Measurements from ENCODE around the gene PHF12.

Gene PHF12

GRCh38 chr17:28864991-28865849 is 86.1 kb downstream of the PHF12 start:
- no peak overlapping the region for H3K27ac ChIP-seq (ENCODE audit: low read depth, low read length)
- H3K27me3 ChIP-seq (ENCODE audit: control insufficient read depth, insufficient read depth, low read length), result no peaks in the 10 kb centered on the region
- H3K36me3 ChIP-seq (ENCODE audit: control insufficient read depth, insufficient read depth, low read length), result peaks cover 8% of the 10 kb centered on the region
- H3K9me3 ChIP-seq (ENCODE audit: control insufficient read depth, insufficient read depth, low read length), result no peaks in the 10 kb centered on the region
- no peaks in the 10 kb centered on the region for H3K4me1 ChIP-seq (ENCODE audit: control insufficient read depth, insufficient read depth, low read length)
- H3K9ac ChIP-seq (ENCODE audit: low read depth, low read length), result no peak overlapping the region
- no peak overlapping the region for H3K4me3 ChIP-seq (ENCODE audit: low read depth, low read length)

DNA sequence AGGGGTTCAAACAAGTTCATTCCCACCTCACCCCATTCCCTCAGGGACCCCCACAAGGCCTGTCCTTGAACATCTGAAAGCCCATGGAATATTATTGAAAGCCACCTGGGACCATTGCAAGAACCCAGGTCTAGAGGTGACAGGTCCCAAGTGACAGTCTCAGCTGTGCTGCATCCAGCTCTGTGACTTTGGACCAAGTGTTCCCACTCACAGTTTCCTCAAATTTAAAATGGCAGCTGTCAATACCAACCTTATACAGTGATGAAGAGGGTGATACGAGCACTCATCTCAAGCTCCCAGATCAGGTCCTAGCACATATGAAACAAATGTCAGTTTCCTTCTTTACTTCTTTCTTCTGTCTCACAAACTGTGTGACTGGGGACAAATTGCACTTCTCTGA is 87.4 kb downstream of the PHF12 start:
- Histone ChIP-seq H3K36me3 (ENCODE audit: control insufficient read depth, insufficient read depth, low read length) (peaks cover 16% of the 10 kb centered on the region), H3K9ac (ENCODE audit: low read depth, low read length) (no peak overlapping the region), H3K27me3 (ENCODE audit: control insufficient read depth, insufficient read depth, low read length) (no peaks in the 10 kb centered on the region), H3K27ac (ENCODE audit: low read depth, low read length) (no peak overlapping the region), H3K4me3 (ENCODE audit: low read depth, low read length) (no peak overlapping the region), H3K9me3 (ENCODE audit: control insufficient read depth, insufficient read depth, low read length) (no peaks in the 10 kb centered on the region), H3K4me1 (ENCODE audit: control insufficient read depth, insufficient read depth, low read length) (no peaks in the 10 kb centered on the region)

GRCh38 chr17:28862561-28862960 is 88.8 kb downstream of the PHF12 start:
- no peaks in the 10 kb centered on the region for H3K27me3 ChIP-seq (ENCODE audit: control insufficient read depth, insufficient read depth, low read length)
- H3K36me3 ChIP-seq (ENCODE audit: control insufficient read depth, insufficient read depth, low read length), result peaks cover 29% of the 10 kb centered on the region
- no peaks in the 10 kb centered on the region for H3K4me1 ChIP-seq (ENCODE audit: control insufficient read depth, insufficient read depth, low read length)
- H3K27ac ChIP-seq (ENCODE audit: low read depth, low read length), result no peak overlapping the region
- no peak overlapping the region for H3K4me3 ChIP-seq (ENCODE audit: low read depth, low read length)
- no peaks in the 10 kb centered on the region for H3K9me3 ChIP-seq (ENCODE audit: control insufficient read depth, insufficient read depth, low read length)
- no peak overlapping the region for H3K9ac ChIP-seq (ENCODE audit: low read depth, low read length)

DNA sequence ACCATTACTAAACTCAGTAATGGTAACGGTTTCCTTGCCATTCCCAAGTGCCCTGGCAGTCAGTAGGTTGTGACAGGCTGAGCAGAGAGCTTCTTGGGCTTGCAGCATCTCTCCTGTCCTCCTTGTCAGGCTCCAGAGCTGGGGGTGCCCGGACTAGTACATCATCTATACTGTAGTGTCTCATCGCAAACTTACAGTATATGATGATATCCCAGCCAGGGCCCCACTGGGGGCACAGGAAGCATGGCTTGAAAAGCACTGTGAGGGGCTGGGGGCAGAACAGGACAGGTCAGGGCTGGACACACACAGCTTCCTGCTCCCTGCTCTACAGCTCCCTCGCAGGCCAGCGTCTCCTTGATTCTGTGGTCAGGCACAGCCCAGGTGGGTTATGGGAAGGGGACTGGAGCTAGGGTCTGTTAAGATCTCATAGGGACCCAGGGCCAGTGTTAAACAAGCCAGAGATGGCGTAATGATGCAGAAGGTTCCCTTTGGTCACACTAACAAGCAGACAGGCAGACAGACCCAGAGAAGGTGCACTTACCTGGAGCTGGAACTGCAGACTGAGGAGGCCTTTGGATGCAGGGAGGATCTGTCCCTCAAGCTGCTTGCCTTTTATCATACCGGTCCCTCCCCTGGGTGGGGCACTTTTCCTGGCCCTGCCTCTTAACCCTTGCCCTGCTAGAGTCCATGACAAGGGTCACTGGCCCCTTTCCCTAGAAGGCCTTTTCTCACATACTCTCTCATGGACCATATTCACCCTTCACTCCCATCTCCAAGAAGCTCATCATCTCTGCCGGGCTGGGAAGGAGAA is 89.7 kb downstream of the PHF12 start:
- H3K27ac ChIP-seq (ENCODE audit: low read depth, low read length), result no peak overlapping the region
- H3K36me3 ChIP-seq (ENCODE audit: control insufficient read depth, insufficient read depth, low read length), result peaks cover 32% of the 10 kb centered on the region
- H3K9ac ChIP-seq (ENCODE audit: low read depth, low read length), result no peak overlapping the region
- H3K4me1 ChIP-seq (ENCODE audit: control insufficient read depth, insufficient read depth, low read length), result no peaks in the 10 kb centered on the region
- H3K4me3 ChIP-seq (ENCODE audit: low read depth, low read length), result no peak overlapping the region
- no peaks in the 10 kb centered on the region for H3K9me3 ChIP-seq (ENCODE audit: control insufficient read depth, insufficient read depth, low read length)
- H3K27me3 ChIP-seq (ENCODE audit: control insufficient read depth, insufficient read depth, low read length), result no peaks in the 10 kb centered on the region

DNA sequence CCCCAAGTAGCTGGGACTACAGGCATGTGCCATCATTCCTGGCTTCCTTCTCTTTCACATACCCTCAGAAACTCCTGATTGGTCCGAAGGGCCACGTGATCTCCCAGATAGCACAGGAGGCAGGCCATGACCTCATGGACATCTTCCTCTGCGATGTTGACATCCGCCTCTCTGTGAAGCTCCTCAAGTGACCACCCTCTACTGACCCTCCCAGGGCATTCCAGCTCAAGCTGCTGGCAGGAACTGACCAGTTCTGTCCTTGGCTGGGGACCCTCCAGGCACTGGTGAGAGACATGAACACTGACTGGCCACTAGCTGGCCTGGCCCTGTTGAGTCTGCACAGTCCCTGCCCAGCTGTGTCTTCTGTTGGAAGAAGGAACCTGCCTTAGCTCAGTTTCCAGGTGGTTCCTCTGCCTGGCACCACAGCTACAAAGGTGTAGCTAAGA is 90.9 kb downstream of the PHF12 start:
- H3K9ac ChIP-seq (ENCODE audit: low read depth, low read length), result no peak overlapping the region
- no peaks in the 10 kb centered on the region for H3K27me3 ChIP-seq (ENCODE audit: control insufficient read depth, insufficient read depth, low read length)
- peaks cover 38% of the 10 kb centered on the region for H3K36me3 ChIP-seq (ENCODE audit: control insufficient read depth, insufficient read depth, low read length)
- H3K4me3 ChIP-seq (ENCODE audit: low read depth, low read length), result no peak overlapping the region
- H3K27ac ChIP-seq (ENCODE audit: low read depth, low read length), result no peak overlapping the region
- H3K4me1 ChIP-seq (ENCODE audit: control insufficient read depth, insufficient read depth, low read length), result no peaks in the 10 kb centered on the region
- H3K9me3 ChIP-seq (ENCODE audit: control insufficient read depth, insufficient read depth, low read length), result no peaks in the 10 kb centered on the region

DNA sequence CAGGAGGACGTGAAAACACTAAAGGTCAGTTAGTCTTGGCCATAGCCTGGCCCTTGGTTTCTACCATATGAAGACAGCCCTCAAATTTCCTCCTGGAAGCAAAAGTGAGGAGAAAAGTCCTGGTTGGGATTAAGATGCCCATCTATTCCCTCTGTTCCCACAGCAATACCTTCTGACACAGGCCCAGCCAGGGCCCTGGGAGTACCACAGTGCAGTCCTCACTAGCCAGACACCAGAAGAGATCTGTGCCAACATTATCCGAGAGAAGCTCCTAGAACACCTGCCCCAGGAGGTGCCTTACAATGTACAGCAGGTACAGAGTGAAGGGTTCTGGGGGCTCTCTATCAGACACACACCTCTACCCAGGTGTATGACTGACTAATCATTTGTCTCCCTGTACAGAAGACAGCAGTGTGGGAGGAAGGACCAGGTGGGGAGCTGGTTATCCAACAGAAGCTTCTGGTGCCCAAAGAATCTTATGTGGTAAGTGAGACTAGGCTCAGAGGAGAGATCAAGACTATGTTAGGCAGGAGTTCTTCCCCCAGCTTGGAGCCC is 92.4 kb downstream of the PHF12 start:
- Histone ChIP-seq H3K36me3 (ENCODE audit: control insufficient read depth, insufficient read depth, low read length) (peaks cover 38% of the 10 kb centered on the region), H3K9me3 (ENCODE audit: control insufficient read depth, insufficient read depth, low read length) (no peaks in the 10 kb centered on the region), H3K4me3 (ENCODE audit: low read depth, low read length) (no peak overlapping the region), H3K27me3 (ENCODE audit: control insufficient read depth, insufficient read depth, low read length) (no peaks in the 10 kb centered on the region), H3K4me1 (ENCODE audit: control insufficient read depth, insufficient read depth, low read length) (no peaks in the 10 kb centered on the region), H3K9ac (ENCODE audit: low read depth, low read length) (no peak overlapping the region), H3K27ac (ENCODE audit: low read depth, low read length) (no peak overlapping the region)

DNA sequence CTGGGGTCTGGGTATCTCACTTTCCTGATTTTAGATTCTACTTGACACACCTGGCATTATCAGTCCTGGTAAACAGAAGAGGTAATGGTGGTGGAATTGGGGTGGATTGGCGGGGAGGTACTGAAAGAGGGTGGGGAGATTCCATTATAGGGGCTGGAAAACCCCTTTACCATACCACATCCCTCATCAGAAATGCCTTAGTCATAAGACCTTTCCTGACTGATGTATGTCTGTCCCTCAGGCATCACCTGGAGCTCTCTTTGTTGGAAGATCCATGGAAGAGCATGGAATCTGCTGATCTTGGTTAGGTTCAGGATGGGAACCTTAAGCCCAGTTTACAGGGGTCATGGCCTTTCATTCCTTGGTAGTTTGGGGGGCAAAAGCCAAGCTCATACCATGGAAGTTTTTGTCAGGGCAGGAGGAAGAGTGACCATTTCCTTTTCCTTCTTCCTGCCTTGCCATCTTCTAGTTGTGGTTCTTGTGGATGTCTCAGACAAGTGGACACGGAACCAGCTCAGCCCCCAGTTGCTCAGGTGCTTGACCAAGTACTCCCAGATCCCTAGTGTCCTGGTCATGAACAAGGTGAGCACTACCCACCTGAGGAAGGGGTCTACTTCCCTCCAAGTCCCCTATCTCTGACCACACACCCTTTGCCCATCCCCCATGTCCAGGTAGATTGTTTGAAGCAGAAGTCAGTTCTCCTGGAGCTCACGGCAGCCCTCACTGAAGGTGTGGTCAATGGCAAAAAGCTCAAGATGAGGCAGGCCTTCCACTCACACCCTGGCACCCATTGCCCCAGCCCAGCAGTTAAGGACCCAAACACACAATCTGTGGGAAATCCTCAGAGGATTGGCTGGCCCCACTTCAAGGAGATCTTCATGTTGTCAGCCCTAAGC is 93.2 kb downstream of the PHF12 start:
- no peaks in the 10 kb centered on the region for H3K27me3 ChIP-seq (ENCODE audit: control insufficient read depth, insufficient read depth, low read length)
- no peaks in the 10 kb centered on the region for H3K9me3 ChIP-seq (ENCODE audit: control insufficient read depth, insufficient read depth, low read length)
- H3K4me1 ChIP-seq (ENCODE audit: control insufficient read depth, insufficient read depth, low read length), result no peaks in the 10 kb centered on the region
- no peak overlapping the region for H3K27ac ChIP-seq (ENCODE audit: low read depth, low read length)
- H3K4me3 ChIP-seq (ENCODE audit: low read depth, low read length), result no peak overlapping the region
- no peak overlapping the region for H3K9ac ChIP-seq (ENCODE audit: low read depth, low read length)
- H3K36me3 ChIP-seq (ENCODE audit: control insufficient read depth, insufficient read depth, low read length), result peaks cover 38% of the 10 kb centered on the region

- Histone ChIP-seq H3K36me3 (ENCODE audit: control insufficient read depth, insufficient read depth, low read length) (peaks cover 38% of the 10 kb centered on the region), H3K9ac (ENCODE audit: low read depth, low read length) (no peak overlapping the region), H3K27ac (ENCODE audit: low read depth, low read length) (no peak overlapping the region), H3K4me3 (ENCODE audit: low read depth, low read length) (no peak overlapping the region; the same call in 1 of the 2 replicates), H3K4me1 (ENCODE audit: control insufficient read depth, insufficient read depth, low read length) (no peaks in the 10 kb centered on the region), H3K27me3 (ENCODE audit: control insufficient read depth, insufficient read depth, low read length) (no peaks in the 10 kb centered on the region), H3K9me3 (ENCODE audit: control insufficient read depth, insufficient read depth, low read length) (no peaks in the 10 kb centered on the region)
Measured at GRCh38 chr17:28856028-28856574, 95.2 kb downstream of the PHF12 start.

- Histone ChIP-seq H3K36me3 (ENCODE audit: control insufficient read depth, insufficient read depth, low read length) (peaks cover 31% of the 10 kb centered on the region), H3K9me3 (ENCODE audit: control insufficient read depth, insufficient read depth, low read length) (no peaks in the 10 kb centered on the region), H3K9ac (ENCODE audit: low read depth, low read length) (peak overlapping the region; percentile 89), H3K4me1 (ENCODE audit: control insufficient read depth, insufficient read depth, low read length) (no peaks in the 10 kb centered on the region), H3K27me3 (ENCODE audit: control insufficient read depth, insufficient read depth, low read length) (no peaks in the 10 kb centered on the region), H3K27ac (ENCODE audit: low read depth, low read length) (peak overlapping the region; percentile 71), H3K4me3 (ENCODE audit: low read depth, low read length) (peak overlapping the region; percentile 99)
Measured at GRCh38 chr17:28855336-28855679, 96.0 kb downstream of the PHF12 start.
